ENCODE measurements around the gene ZNF660. TPM values are rescaled to one million over a fixed set of nuclear protein-coding genes. Genes with fewer than 3 reads are reported as not detected.
"Not testable (repeated sequence)": the region's sequence is repeated elsewhere in the genome, so short reads cannot be mapped to it uniquely, and the experiment has no call there.

Gene ZNF660
- total RNA-seq, 1 experiment from 2014 or later, result 4.1 TPM

DNA sequence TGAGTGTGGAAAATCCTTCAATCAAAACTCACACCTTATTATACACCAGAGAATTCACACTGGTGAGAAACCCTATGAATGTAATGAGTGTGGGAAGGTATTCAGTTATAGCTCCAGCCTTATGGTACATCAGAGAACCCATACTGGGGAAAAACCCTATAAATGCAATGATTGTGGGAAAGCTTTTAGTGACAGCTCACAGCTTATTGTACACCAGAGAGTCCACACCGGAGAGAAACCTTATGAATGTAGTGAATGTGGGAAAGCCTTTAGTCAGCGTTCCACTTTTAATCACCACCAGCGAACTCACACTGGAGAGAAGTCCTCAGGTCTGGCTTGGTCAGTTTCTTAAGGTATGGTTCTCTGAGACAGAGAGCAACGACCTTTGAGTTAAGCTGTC lies 13.7 kb upstream of the ZNF660 start:
- Histone ChIP-seq H3K36me3 (ENCODE audit: insufficient read depth, low read length, poor library complexity, severe bottlenecking) (no peaks in the 10 kb centered on the region), H3K4me3 (ENCODE audit: low read depth, low read length, poor library complexity, severe bottlenecking) (no peak overlapping the region), H3K4me1 (ENCODE audit: insufficient read depth, low read length, poor library complexity, severe bottlenecking) (no peaks in the 10 kb centered on the region), H3K9me3 (ENCODE audit: low read depth, low read length, poor library complexity, severe bottlenecking) (peaks cover 6% of the 10 kb centered on the region), H3K27ac (ENCODE audit: low read depth, low read length, poor library complexity, severe bottlenecking) (no peak overlapping the region), H3K27me3 (replicated peaks; ENCODE audit: insufficient read depth, low read depth, low read length, poor library complexity) (no peaks in the 10 kb centered on the region)
- TF ChIP-seq, protein P1, sequence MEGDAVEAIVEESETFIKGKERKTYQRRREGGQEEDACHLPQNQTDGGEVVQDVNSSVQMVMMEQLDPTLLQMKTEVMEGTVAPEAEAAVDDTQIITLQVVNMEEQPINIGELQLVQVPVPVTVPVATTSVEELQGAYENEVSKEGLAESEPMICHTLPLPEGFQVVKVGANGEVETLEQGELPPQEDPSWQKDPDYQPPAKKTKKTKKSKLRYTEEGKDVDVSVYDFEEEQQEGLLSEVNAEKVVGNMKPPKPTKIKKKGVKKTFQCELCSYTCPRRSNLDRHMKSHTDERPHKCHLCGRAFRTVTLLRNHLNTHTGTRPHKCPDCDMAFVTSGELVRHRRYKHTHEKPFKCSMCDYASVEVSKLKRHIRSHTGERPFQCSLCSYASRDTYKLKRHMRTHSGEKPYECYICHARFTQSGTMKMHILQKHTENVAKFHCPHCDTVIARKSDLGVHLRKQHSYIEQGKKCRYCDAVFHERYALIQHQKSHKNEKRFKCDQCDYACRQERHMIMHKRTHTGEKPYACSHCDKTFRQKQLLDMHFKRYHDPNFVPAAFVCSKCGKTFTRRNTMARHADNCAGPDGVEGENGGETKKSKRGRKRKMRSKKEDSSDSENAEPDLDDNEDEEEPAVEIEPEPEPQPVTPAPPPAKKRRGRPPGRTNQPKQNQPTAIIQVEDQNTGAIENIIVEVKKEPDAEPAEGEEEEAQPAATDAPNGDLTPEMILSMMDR (conservative IDR thresholded peaks at IDR 0.05; ENCODE audit: low read depth, low read length), result no peak
- TF ChIP-seq EZH2 (IDR thresholded peaks at IDR 0.05; ENCODE audit: borderline replicate concordance, low read depth, low read length, poor library complexity, severe bottlenecking), result no peak
- POLR2A ChIA-PET (ENCODE audit: low non-redundant PET), result no interaction called here
- CTCF ChIA-PET, result no interaction called here
- no TSS peak for BruUV-seq (replicated peaks)
- DNase-seq (ENCODE audit: low spot score), result no peak
- intact Hi-C loops (cut with micrococcal nuclease; ENCODE audit: unreplicated experiment), result no loop called here

DNA sequence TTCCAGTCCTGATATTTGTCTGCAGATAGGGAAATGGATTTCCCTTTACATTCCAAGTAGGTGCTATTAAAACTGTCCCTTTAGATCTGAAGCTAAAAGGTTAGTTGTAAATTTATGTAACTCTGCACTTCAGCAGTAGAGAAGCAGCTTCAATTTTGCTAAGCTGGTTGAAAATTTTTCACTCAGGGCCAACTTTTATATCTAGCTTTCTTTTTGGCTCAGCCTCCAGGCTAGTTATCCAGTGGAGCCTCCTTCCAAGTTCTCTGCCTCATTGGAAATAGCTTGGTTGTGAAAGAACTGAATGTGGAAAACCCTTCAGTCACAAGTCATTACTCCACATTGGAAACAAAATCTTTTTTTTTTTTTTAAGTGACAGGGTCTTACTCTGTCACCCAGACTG lies 8.2 kb upstream of the ZNF660 start:
- H3K4me3 ChIP-seq (ENCODE audit: low read depth, low read length, poor library complexity, severe bottlenecking), result no peak overlapping the region
- no peak for DNase-seq (ENCODE audit: low spot score)
- POLR2A ChIA-PET (ENCODE audit: low non-redundant PET), result no interaction called here
- CTCF ChIA-PET, result no interaction called here
- H3K4me1 ChIP-seq (ENCODE audit: insufficient read depth, low read length, poor library complexity, severe bottlenecking), result no peaks in the 10 kb centered on the region
- H3K9me3 ChIP-seq (ENCODE audit: low read depth, low read length, poor library complexity, severe bottlenecking), result no peaks in the 10 kb centered on the region
- no peak overlapping the region for H3K27ac ChIP-seq (ENCODE audit: low read depth, low read length, poor library complexity, severe bottlenecking)
- H3K27me3 ChIP-seq (replicated peaks; ENCODE audit: insufficient read depth, low read depth, low read length, poor library complexity), result no peaks in the 10 kb centered on the region
- TF ChIP-seq, protein P1 (conservative IDR thresholded peaks at IDR 0.05; ENCODE audit: low read depth, low read length), result no peak
- no peak for TF ChIP-seq EZH2 (IDR thresholded peaks at IDR 0.05; ENCODE audit: borderline replicate concordance, low read depth, low read length, poor library complexity, severe bottlenecking)
- H3K36me3 ChIP-seq (ENCODE audit: insufficient read depth, low read length, poor library complexity, severe bottlenecking), result no peaks in the 10 kb centered on the region
- intact Hi-C loops (cut with micrococcal nuclease; ENCODE audit: unreplicated experiment), result no loop called here
- BruUV-seq (replicated peaks), result no TSS peak

DNA sequence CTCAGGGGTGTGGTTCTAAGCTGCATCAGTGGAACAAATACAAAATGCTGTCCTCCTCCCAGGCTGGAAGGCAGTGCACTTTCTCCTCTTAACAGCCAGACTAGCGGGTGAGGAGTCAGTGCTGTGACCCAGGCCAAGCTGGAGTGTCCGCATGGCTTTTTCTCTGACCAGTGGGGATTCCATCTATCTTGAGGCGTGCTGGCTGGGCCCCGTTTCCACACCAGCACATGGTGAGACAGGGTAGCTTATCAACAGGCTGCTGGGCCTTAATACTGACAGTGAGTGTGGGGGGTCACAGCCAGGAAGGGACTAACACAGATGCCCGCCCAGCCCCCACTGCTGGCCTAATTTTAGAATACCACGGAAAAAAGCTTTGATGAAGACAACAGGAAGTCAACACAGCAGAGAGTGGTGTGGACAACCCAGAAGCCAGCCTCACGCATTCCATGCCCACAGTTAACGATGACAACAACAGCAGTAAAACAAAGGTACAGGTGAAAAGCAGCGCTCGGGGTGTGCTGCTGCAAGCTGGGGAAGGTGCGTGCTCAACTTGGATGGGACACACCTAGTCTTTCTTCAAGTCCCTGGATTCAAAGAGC lies 7.3 kb upstream of the ZNF660 start:
- POLR2A ChIA-PET (ENCODE audit: low non-redundant PET); H3K4me1 ChIP-seq (ENCODE audit: insufficient read depth, low read length, poor library complexity, severe bottlenecking); BruUV-seq (replicated peaks); DNase-seq (ENCODE audit: low spot score); intact Hi-C loops (cut with micrococcal nuclease; ENCODE audit: unreplicated experiment); H3K4me3 ChIP-seq (ENCODE audit: low read depth, low read length, poor library complexity, severe bottlenecking); H3K27ac ChIP-seq (ENCODE audit: low read depth, low read length, poor library complexity, severe bottlenecking); H3K27me3 ChIP-seq (replicated peaks; ENCODE audit: insufficient read depth, low read depth, low read length, poor library complexity); CTCF ChIA-PET; H3K9me3 ChIP-seq (ENCODE audit: low read depth, low read length, poor library complexity, severe bottlenecking); H3K36me3 ChIP-seq (ENCODE audit: insufficient read depth, low read length, poor library complexity, severe bottlenecking): not testable (repeated sequence)

DNA sequence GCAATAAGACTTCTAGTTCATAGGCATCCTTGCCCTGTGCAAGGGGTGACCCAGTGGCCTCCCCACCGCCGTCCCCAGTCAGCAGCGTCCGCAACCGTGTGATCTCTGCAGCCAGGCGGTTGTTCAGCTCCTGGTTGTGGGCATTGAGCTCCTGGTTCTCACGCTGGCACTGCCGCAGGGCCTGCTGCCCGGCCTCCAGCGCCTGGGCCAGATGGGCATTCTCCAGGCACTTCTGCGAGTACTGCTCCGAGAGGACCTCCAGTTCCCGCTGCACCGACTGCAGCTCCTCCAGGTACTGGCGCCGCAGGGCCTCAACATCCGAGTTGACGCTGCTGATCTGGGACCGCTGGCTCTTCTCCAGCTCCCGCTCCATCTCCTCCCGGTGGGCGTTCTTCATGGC lies 6.4 kb upstream of the ZNF660 start:
- CTCF ChIA-PET; H3K4me1 ChIP-seq (ENCODE audit: insufficient read depth, low read length, poor library complexity, severe bottlenecking); BruUV-seq (replicated peaks); H3K9me3 ChIP-seq (ENCODE audit: low read depth, low read length, poor library complexity, severe bottlenecking); H3K4me3 ChIP-seq (ENCODE audit: low read depth, low read length, poor library complexity, severe bottlenecking); H3K27ac ChIP-seq (ENCODE audit: low read depth, low read length, poor library complexity, severe bottlenecking); DNase-seq (ENCODE audit: low spot score); POLR2A ChIA-PET (ENCODE audit: low non-redundant PET); H3K36me3 ChIP-seq (ENCODE audit: insufficient read depth, low read length, poor library complexity, severe bottlenecking); H3K27me3 ChIP-seq (replicated peaks; ENCODE audit: insufficient read depth, low read depth, low read length, poor library complexity); intact Hi-C loops (cut with micrococcal nuclease; ENCODE audit: unreplicated experiment): not testable (repeated sequence)

DNA sequence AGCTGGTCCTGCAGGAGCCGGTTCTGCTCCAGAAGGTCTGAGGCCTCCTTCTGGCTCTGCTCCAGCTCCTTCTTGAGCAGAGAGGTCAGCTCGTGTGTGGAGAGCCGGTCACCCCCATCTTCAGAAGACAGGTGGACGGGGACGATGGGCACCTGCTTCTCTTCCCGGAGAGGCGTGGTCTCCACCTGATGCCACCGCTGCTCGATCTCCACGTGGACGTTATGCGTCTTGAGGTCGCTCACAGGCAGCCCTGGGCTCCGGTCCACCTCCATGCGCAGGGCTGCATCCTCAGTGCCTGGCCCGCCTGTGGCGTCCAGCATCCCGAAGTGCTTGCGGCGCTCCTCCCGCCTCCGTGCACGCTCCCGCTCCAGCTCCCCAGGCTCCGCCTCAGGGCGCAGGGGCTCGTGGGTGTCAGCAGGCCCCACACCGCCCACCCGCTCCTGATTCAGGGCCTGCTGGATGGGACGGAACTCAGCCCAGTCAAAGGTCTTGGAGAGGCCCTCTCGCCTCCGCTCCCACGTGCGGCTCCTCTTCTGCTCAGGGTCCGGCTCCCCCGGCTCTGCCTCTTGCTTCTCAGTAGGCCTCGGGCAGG lies 5.7 kb upstream of the ZNF660 start:
- DNase-seq (ENCODE audit: low spot score); H3K4me3 ChIP-seq (ENCODE audit: low read depth, low read length, poor library complexity, severe bottlenecking); CTCF ChIA-PET; H3K27me3 ChIP-seq (replicated peaks; ENCODE audit: insufficient read depth, low read depth, low read length, poor library complexity); H3K9me3 ChIP-seq (ENCODE audit: low read depth, low read length, poor library complexity, severe bottlenecking); BruUV-seq (replicated peaks); H3K27ac ChIP-seq (ENCODE audit: low read depth, low read length, poor library complexity, severe bottlenecking); intact Hi-C loops (cut with micrococcal nuclease; ENCODE audit: unreplicated experiment); POLR2A ChIA-PET (ENCODE audit: low non-redundant PET); H3K4me1 ChIP-seq (ENCODE audit: insufficient read depth, low read length, poor library complexity, severe bottlenecking); H3K36me3 ChIP-seq (ENCODE audit: insufficient read depth, low read length, poor library complexity, severe bottlenecking): not testable (repeated sequence)

DNA sequence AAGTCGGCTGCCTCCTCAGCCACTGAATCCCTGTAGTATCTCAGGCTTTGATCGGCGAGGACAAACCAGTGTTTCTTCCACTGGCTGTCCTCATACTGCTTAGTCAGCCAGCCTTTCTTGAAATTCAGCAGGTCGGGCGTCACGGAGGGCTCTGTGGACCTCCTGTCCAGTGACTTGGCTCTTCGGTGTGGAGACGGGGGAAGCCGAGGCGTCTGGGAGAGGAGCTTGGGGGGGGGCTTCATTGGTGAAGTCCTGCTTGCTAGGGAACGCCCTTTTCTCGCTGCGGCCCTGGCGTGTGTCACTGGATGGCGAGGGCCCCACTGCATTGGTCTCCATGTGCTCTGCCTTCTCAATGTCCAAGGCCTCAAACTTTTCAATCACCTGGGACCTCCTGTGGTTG lies 5.0 kb upstream of the ZNF660 start:
- intact Hi-C loops (cut with micrococcal nuclease; ENCODE audit: unreplicated experiment); H3K27me3 ChIP-seq (replicated peaks; ENCODE audit: insufficient read depth, low read depth, low read length, poor library complexity); CTCF ChIA-PET; POLR2A ChIA-PET (ENCODE audit: low non-redundant PET); H3K4me3 ChIP-seq (ENCODE audit: low read depth, low read length, poor library complexity, severe bottlenecking); H3K36me3 ChIP-seq (ENCODE audit: insufficient read depth, low read length, poor library complexity, severe bottlenecking); H3K4me1 ChIP-seq (ENCODE audit: insufficient read depth, low read length, poor library complexity, severe bottlenecking); H3K27ac ChIP-seq (ENCODE audit: low read depth, low read length, poor library complexity, severe bottlenecking); DNase-seq (ENCODE audit: low spot score); H3K9me3 ChIP-seq (ENCODE audit: low read depth, low read length, poor library complexity, severe bottlenecking); BruUV-seq (replicated peaks): not testable (repeated sequence)

All from A673 (cell line).